ENCODE data around the gene ITPR2. TPM values are rescaled to one million over a fixed set of nuclear protein-coding genes. Genes with fewer than 3 reads are reported as not detected.

Gene ITPR2
- total RNA-seq, 1 experiment from 2014 or later: 14.3 TPM

GRCh38 chr12:26853303-26854030 lies 20.5 kb upstream of the ITPR2 start:
- CTCF ChIA-PET: interaction anchor here (0.7 to 2.7 kb wide), 8 partner anchors 21 to 452 kb away, joined by 3 to 20 read pairs (median 4); no protein-coding TSS in a partner anchor
- peak; percentile 64 for DNase-seq (ENCODE audit: unreplicated experiment)
- intact Hi-C loops (cut with micrococcal nuclease): loop anchor here (1.0 to 2.0 kb wide), 4 partner anchors 25 to 391 kb away; partner anchors contain the start of genes STK38L and TM7SF3
- no peak overlapping the region for H3K27ac Mint-ChIP-seq (ENCODE audit: low read depth, unreplicated experiment)
- TF ChIP-seq CTCF (IDR thresholded peaks at IDR 0.05; ENCODE audit: unreplicated experiment): peak; percentile 76
- H3K27me3 Mint-ChIP-seq (ENCODE audit: insufficient read depth, unreplicated experiment): no peaks in the 10 kb centered on the region
- no peaks in the 10 kb centered on the region for H3K36me3 Mint-ChIP-seq (ENCODE audit: insufficient read depth, unreplicated experiment)
- H3K4me1 Mint-ChIP-seq (ENCODE audit: insufficient read depth, unreplicated experiment): peaks cover 9% of the 10 kb centered on the region
- H3K9me3 Mint-ChIP-seq (ENCODE audit: unreplicated experiment): no peaks in the 10 kb centered on the region
- POLR2A ChIA-PET: no interaction called here
- no TSS peak for BruUV-seq (replicated peaks)
- no peak overlapping the region for H3K4me3 Mint-ChIP-seq (ENCODE audit: unreplicated experiment)

DNA sequence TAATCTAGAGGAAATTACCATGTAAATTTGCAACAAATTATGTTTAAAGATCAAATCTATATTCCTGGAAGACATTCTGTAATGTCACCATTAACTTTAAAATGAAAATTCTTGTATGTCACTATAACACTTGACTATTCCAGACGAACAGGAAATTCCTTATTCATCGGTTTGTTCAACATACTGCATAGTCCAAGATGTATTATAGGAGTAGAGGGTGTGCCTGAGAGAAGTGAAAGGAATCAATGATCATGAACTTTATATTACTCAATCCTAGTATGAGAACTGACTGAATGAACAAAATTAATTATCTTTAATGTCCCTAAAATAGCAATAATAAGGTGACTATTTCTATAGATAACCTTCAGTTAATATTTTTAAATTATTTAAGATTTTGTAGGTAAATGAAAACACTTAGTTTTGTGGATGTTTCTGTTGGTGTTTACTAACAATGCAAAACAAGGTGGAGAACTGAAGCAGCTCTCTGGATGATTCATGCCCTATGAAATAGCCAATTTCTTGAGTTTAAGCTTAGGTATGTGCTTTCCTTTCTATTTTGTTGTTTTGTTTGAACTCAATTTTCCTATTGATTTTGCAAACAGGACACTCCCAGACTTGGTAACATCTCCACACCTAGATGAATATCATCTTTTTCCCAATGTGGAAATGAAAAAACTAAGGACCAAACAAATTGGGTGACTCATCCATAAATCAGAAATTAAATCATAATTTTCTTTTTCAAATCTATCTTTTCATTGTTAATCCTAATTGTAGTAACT lies 18.2 kb upstream of the ITPR2 start:
- DNase-seq (ENCODE audit: unreplicated experiment): no peak
- Mint-ChIP-seq H3K27me3 (ENCODE audit: insufficient read depth, unreplicated experiment) (no peaks in the 10 kb centered on the region), H3K4me1 (ENCODE audit: insufficient read depth, unreplicated experiment) (peaks cover 9% of the 10 kb centered on the region), H3K36me3 (ENCODE audit: insufficient read depth, unreplicated experiment) (no peaks in the 10 kb centered on the region), H3K4me3 (ENCODE audit: unreplicated experiment) (no peak overlapping the region), H3K27ac (ENCODE audit: low read depth, unreplicated experiment) (no peak overlapping the region), H3K9me3 (ENCODE audit: unreplicated experiment) (no peaks in the 10 kb centered on the region)
- no peak for TF ChIP-seq CTCF (IDR thresholded peaks at IDR 0.05; ENCODE audit: unreplicated experiment)
- intact Hi-C loops (cut with micrococcal nuclease): no loop called here
- ChIA-PET POLR2A (interaction anchor here (0.7 to 1.3 kb wide), 7 partner anchors 15 to 737 kb away, joined by 3 to 5 read pairs (median 3); partner anchors contain the start of gene ITPR2), CTCF (interaction anchor here (0.6 to 2.7 kb wide), 4 partner anchors 12 to 34 kb away, joined by 3 to 20 read pairs (median 3); no protein-coding TSS in a partner anchor)
- no TSS peak for BruUV-seq (replicated peaks)

DNA sequence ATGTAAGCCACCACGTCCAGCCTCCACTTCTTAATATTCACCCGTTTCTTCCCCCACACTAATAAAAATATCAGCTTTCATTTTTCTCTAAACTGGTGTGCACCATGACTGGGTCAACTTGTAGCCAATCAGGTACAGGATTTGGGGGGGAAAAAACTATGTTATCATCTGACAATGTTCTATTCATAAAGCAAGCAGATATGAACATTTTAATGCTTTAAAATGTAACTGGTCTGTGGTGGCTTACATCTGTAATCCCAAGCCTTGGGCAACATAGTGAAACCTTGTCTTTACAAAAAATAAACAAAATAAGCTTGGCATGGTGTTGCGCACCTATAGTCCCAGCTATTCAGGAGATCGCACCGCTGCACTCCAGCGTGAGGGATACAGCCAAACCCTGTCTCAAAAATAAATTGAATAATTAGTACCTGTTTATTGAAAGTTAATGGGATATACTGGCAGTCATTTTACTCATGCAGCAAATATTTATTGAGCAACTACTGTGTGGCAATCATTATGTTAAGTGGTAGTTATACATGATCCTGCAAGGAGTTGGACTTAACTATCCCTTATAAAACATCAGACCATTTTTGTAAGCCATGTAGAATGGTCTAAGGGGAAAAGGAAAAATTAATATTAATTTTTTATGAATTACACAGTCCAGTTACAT lies 15.3 kb upstream of the ITPR2 start:
- Mint-ChIP-seq H3K27me3 (ENCODE audit: insufficient read depth, unreplicated experiment) (no peaks in the 10 kb centered on the region), H3K36me3 (ENCODE audit: insufficient read depth, unreplicated experiment) (no peaks in the 10 kb centered on the region), H3K27ac (ENCODE audit: low read depth, unreplicated experiment) (no peak overlapping the region), H3K9me3 (ENCODE audit: unreplicated experiment) (no peaks in the 10 kb centered on the region), H3K4me3 (ENCODE audit: unreplicated experiment) (no peak overlapping the region), H3K4me1 (ENCODE audit: insufficient read depth, unreplicated experiment) (peaks cover 1% of the 10 kb centered on the region)
- peak; percentile 56 for DNase-seq (ENCODE audit: unreplicated experiment)
- TF ChIP-seq CTCF (IDR thresholded peaks at IDR 0.05; ENCODE audit: unreplicated experiment): no peak
- BruUV-seq (replicated peaks): no TSS peak
- ChIA-PET CTCF (interaction anchor here (0.7 to 4.4 kb wide), 5 partner anchors 14 to 458 kb away, joined by 3 to 38 read pairs (median 4); partner anchors contain the start of gene ITPR2), POLR2A (interaction anchor here (0.7 kb wide), 2 partner anchors 16 to 43 kb away, joined by 3 read pairs; no protein-coding TSS in a partner anchor)
- intact Hi-C loops (cut with micrococcal nuclease): loop anchor here (10.0 kb wide), 1 partner anchor 753 kb away; no protein-coding TSS in a partner anchor
